GM18870 (cell line): ENCODE results near the gene TMEM128.
"Not testable (repeated sequence)": the region's sequence is repeated elsewhere in the genome, so short reads cannot be mapped to it uniquely, and the experiment has no call there.

Source experiments
- ATAC-seq: cut with Tn5 transposase; IDR thresholded peaks from one replicate; pipeline ENCODE4 v1.9.1; 2021; ENCODE audit warnings: moderate library complexity; ENCODE audit not compliant: unreplicated experiment

TMEM128 gene

GRCh38 chr4:4248029-4248884 lies at the start of gene TMEM128:
TMEM128 (minus strand) TSS chr4:4248223; CDS start chr4:4248202, 21 bp downstream.
- ATAC-seq, result peak; percentile 93

GRCh38 chr4:4296283-4296846 lies 48.3 kb upstream of the TMEM128 start:
- no peak for ATAC-seq

DNA sequence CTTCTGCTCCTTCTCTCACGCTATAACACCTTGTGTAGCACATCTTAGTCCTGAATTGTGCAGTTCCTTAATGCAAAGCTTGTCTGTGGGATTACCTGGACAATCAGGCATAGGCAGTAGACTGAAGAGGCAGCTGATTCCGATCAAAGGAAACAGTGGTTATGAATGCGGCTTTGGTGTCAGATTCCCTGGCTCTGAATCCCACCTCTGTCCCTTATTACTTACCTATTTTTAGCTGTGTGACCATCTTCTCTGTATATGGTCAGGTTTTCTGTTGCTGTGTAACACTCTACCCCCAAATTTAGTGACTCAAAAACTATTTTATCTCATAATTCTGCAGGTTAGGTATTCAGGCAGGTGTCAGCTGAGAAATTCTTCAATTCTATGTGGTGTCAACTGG lies 45.3 kb upstream of the TMEM128 start:
- no peak for ATAC-seq

GRCh38 chr4:4289941-4290850 lies 42.2 kb upstream of the TMEM128 start, which contains the start of the genes LYAR and ZBTB49:
LYAR (minus strand) TSS chr4:4290154; CDS start chr4:4283742, 6,412 bp downstream.
ZBTB49 (plus strand) TSS chr4:4290251; CDS start chr4:4299946, 9,695 bp downstream.
- peak; percentile 73 for ATAC-seq

GRCh38 chr4:4289597-4289940 lies 41.5 kb upstream of the TMEM128 start:
- ATAC-seq, result peak; percentile 6

GRCh38 chr4:4289055-4289454 lies 41.0 kb upstream of the TMEM128 start:
- ATAC-seq, result no peak

DNA sequence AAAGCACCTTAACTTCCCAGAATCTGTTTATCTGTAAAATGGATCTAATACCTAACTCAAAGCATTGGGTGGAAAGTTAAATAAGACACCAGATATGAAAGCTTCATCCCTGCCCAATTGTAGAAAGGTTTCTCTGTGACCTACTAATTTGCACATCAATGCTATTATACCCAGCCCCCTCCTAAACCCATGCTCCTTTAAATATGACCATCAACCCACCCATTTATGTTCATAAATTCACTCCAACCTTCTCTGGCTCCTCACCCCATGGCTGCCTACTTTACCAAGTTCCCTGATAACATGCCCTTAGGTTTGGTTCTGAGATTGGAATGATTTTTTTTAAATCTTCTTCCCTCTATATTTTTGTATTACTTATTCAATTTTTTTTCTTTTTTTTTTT lies 40.1 kb upstream of the TMEM128 start:
- ATAC-seq, result no peak

DNA sequence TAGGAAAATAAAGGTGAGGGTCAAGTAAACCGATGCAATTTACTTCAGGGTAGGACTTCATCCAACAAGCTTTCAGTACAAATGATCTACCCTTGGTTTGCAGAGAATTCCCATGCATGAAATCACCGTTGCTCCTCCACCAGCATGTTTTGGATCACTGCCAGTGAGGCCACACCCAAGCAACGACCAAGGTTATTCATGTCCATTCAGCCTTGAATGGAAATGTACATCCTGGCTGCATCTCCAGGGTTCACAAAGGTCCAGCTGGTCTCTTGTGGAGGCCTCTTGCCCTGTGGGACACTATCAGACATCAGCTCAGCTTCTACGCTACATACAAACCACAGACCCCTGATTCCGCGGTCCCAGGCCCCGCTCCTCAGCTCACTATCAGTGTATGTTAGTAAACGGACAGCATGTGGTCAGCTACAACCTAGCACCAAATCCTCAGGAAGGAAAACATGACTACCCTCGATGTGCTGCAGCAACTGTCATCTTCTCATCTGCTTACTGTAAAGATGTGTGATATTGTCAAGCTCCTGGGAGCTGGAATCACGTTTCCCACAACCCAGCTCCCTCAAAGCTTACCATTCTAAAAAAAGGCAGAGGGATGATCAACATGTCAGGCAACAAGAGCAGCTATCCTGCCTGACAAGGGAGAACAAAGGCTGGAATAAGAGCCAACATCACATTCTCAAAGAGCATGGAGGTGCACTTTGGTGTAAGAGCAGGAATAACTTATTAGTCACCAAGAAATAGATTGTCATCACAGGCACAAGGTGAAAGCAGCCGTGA lies 37.0 kb upstream of the TMEM128 start:
- no peak for ATAC-seq

GRCh38 chr4:4281787-4282186 lies 33.8 kb upstream of the TMEM128 start:
- ATAC-seq, result no peak

DNA sequence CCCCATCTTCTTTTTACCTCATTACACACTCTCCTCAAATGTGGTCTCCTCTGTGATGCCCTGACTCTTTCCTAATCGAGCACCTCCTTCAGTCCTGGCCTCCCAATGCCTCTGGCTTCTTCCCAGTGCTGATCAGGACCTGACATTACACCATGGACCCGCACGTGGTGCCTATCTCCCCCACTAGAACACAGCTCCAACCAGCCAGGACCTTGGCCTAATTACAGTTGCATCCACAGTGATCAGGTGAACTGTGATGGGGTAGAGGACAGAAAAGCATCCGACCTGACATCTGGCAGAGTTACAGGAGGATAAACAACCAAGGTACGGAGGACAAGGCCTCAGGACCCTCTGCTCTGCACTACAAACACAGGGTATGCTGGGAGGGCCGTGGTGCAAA lies 29.5 kb upstream of the TMEM128 start:
- ATAC-seq, result no peak

DNA sequence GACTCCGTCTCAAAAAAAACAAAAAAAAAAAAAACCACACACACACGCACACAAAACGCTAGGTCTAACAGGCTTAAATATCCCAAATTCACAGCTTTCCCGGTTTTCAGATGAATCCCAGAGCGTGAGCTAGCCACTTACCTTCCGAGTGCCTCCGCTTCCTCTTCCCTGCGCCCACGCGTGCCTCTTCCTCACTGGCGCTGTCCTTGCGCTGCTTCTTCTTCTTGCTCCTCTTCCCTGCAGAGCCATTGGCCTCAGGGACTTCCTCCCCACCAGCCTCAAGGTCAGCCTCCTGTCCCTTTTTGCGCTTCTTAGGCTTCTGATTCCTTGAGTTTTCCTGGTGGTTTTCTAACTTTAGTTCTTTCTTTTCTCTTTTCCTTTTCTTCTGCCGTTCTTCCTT lies 26.2 kb upstream of the TMEM128 start:
- no peak for ATAC-seq

- no peak for ATAC-seq
Observed at GRCh38 chr4:4271912-4272311, 23.9 kb upstream of the TMEM128 start.

GRCh38 chr4:4270529-4270928 lies 22.5 kb upstream of the TMEM128 start:
- no peak for ATAC-seq

- no peak for ATAC-seq
Observed at GRCh38 chr4:4269856-4270255, 21.8 kb upstream of the TMEM128 start.

DNA sequence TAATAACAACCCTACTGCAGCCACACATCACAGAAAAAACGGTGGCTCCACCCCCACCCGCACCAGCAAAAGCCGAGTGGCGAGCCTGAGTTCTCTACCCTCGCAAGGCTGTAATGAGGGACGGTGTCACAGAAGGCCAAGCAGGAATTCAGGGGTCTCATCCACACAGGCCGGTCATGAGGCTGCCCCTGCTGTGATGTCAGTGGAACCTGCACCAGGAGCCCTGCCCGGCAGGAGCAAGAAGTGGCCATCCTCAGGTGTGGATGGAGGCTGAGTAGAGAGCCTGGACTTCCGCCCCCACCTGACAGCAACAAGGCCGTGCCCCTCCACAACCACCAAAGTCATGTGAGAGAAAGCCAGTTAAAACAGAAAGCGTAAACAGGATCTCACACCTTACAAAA lies 21.3 kb upstream of the TMEM128 start:
- ATAC-seq, result no peak

- ATAC-seq, result no peak
Observed at GRCh38 chr4:4268776-4269175, 20.8 kb upstream of the TMEM128 start.

- ATAC-seq, result no peak
Observed at GRCh38 chr4:4267981-4268380, 20.0 kb upstream of the TMEM128 start.

GRCh38 chr4:4260185-4260751 lies 12.2 kb upstream of the TMEM128 start:
- no peak for ATAC-seq

DNA sequence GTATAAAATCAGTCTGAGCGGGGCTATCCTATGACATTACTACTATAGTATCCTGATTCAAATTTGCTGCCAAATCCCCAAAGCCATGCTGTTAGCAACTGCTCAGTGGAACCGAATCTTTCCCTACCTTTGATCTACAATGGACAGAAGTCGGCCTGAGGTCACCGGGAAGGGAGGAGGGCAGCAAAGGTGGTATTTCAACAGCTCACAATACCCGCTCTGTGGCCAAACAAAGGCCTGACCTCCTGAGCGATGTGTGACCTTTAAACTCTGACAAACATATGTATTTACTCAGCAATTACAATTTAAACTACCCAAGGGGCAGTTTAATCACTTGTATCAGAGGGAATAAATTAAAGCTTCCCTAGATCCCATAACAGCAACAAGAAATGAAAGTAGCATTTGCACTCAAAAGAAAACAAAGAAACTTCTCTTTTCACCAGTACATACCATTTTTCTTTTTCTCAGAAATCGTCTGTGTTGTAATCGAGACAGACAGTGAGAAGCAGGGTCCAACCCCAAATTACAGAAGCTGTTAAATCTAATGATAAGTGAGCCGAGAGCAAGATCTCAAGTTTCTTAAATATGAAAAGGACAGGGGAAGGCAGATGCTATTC lies 11.6 kb upstream of the TMEM128 start:
- ATAC-seq, result no peak

- ATAC-seq, result not testable (repeated sequence)
Observed at GRCh38 chr4:4257705-4258104, 9.7 kb upstream of the TMEM128 start.
